Mammary epithelial cell (primary cell): ENCODE measurements around the gene C1S.

ENCODE experiments used
- CTCF ChIP-seq, 2 donors: IDR thresholded peaks in 1 of 2; conservative IDR thresholded peaks in 1 of 2; 2 replicates each; pipeline ENCODE4 v1.5.1; 2011 to 2012; ENCODE audit warnings: inconsistent platforms in 2 of 2, low read length in 2 of 2, mild to moderate bottlenecking in 2 of 2, control low read depth in 1 of 2, low read depth in 1 of 2; ENCODE audit not compliant: insufficient read depth in 1 of 2; ENCODE audit errors: extremely low read depth in 1 of 2
- EZH2 ChIP-seq: IDR thresholded peaks from 2 replicates; pipeline ENCODE4 v1.6.1; 2012; ENCODE audit warnings: low read length, inconsistent platforms, borderline replicate concordance

- TF ChIP-seq CTCF (conservative IDR thresholded peaks at IDR 0.05 in 1 of 2, IDR thresholded peaks at IDR 0.05 in 1 of 2; ENCODE audit: extremely low read depth in 1 of 2, insufficient read depth in 1 of 2, low read depth in 1 of 2, low read length in 2 of 2) (no peak), EZH2 (no peak)
These were observed 1.1 kb downstream of the C1S start for GRCh38 chr12:7061596-7061995.
